Endothelial cell of umbilical vein (primary cell): Measurements from ENCODE around the gene TMEM250. TPM values are rescaled to one million over a fixed set of nuclear protein-coding genes. Genes with fewer than 3 reads are reported as not detected.

ENCODE experiments used
- BruUV-seq: library from RNA; stranded (reverse); fragments of 400-500 nt; replicated peaks from 2 replicates; lab custom pipeline; 2021; lab: Mats Ljungman, UMichigan
- CTCF ChIA-PET: fragments of 300-600, 350-600 bp; sonication (Branson Sonifier 250); formaldehyde crosslinking; loops from one replicate; lab custom pipeline; 2021; ENCODE audit warnings: antibody characterized with exemption, inconsistent platforms; lab: Charles Lee
- POLR2A ChIA-PET: fragments of 300-600, 350-600 bp; sonication (Branson Sonifier 250); formaldehyde crosslinking; loops from one replicate; lab custom pipeline; 2021; ENCODE audit warnings: antibody characterized with exemption, inconsistent platforms; lab: Charles Lee
- DNase-seq: peaks from one replicate; pipeline ENCODE4 v3.0.0-alpha.2; 2011; ENCODE audit warnings: low read depth, low spot score
- FAIRE-seq: peaks from 2 replicates; lab custom pipeline; 2011; peaks lifted over from hg19 to GRCh38; lab: Jason Lieb, UNC
- H2AFZ ChIP-seq: 2 replicates; pipeline ENCODE4 v1.6.0; 2012; ENCODE audit warnings: low read depth, low read length, control low read depth, inconsistent platforms
- H3K27ac ChIP-seq: 2 replicates; pipeline ENCODE4 v1.5.1; 2011; ENCODE audit warnings: low read depth, mild to moderate bottlenecking, control low read depth, low read length, moderate library complexity; ENCODE audit not compliant: insufficient read depth
- H3K27me3 ChIP-seq, 2 experiments: 2 replicates each; pipeline versions ENCODE4 v1.6.0 to v1.6.1; 2011; ENCODE audit warnings: low read length in 2 of 2, mixed read lengths in 1 of 2; ENCODE audit not compliant: control insufficient read depth in 2 of 2, insufficient read depth in 2 of 2
- H3K36me3 ChIP-seq, 2 experiments: 2 replicates in 1 of 2; 3 replicates in 1 of 2; pipeline ENCODE4 v1.5.1; 2011; ENCODE audit warnings: low read length in 2 of 2, mild to moderate bottlenecking in 1 of 2, moderate library complexity in 1 of 2; ENCODE audit not compliant: control insufficient read depth in 2 of 2, insufficient read depth in 2 of 2; ENCODE audit errors: extremely low read depth in 1 of 2
- H3K4me1 ChIP-seq: 3 replicates; pipeline ENCODE4 v1.5.1; 2011; ENCODE audit warnings: mild to moderate bottlenecking, low read length; ENCODE audit not compliant: control insufficient read depth, insufficient read depth; ENCODE audit errors: extremely low read depth
- H3K4me2 ChIP-seq: 2 replicates; pipeline ENCODE4 v1.6.1; 2011; ENCODE audit warnings: low read length, control low read depth, mixed read lengths; ENCODE audit not compliant: insufficient read depth
- H3K4me3 ChIP-seq, 3 experiments: fragments of 200-600 bp in 1 of 3; sonication (generic), shearing (Covaris generic) in 1 of 3; replicated peaks in 1 of 3; 2 replicates each; pipeline ENCODE4 v1.5.1; 2011 to 2016; ENCODE audit warnings: control low read depth in 3 of 3, low read length in 3 of 3, mild to moderate bottlenecking in 2 of 3, inconsistent platforms in 1 of 3, low read depth in 1 of 3, moderate library complexity in 1 of 3; ENCODE audit not compliant: insufficient read depth in 1 of 3
- H3K79me2 ChIP-seq: 2 replicates; pipeline ENCODE4 v1.6.0; 2012; ENCODE audit warnings: low read length, inconsistent platforms; ENCODE audit not compliant: control insufficient read depth, insufficient read depth
- H3K9ac ChIP-seq: replicated peaks from 2 replicates; pipeline ENCODE3; 2011; ENCODE audit warnings: low read length, control low read depth; ENCODE audit not compliant: insufficient read depth; ENCODE audit errors: extremely low read depth
- H3K9me1 ChIP-seq: replicated peaks from 3 replicates; pipeline ENCODE4 v1.6.0; 2011; ENCODE audit warnings: mild to moderate bottlenecking, low read length; ENCODE audit not compliant: control insufficient read depth, insufficient read depth; ENCODE audit errors: extremely low read depth
- H3K9me3 ChIP-seq: replicated peaks from 2 replicates; pipeline ENCODE4 v1.5.1; 2012; ENCODE audit warnings: low read length, inconsistent platforms; ENCODE audit not compliant: control insufficient read depth, insufficient read depth
- H4K20me1 ChIP-seq: replicated peaks from 2 replicates; pipeline ENCODE3; 2011; ENCODE audit warnings: mild to moderate bottlenecking, low read length; ENCODE audit not compliant: control insufficient read depth, insufficient read depth; ENCODE audit errors: extremely low read depth
- CTCF ChIP-seq, 2 donors: IDR thresholded peaks; 1 replicate in 1 of 2; 2 replicates in 1 of 2; pipeline ENCODE4 v1.5.1; 2011; ENCODE audit warnings: low read length in 2 of 2, mild to moderate bottlenecking in 2 of 2, moderate library complexity in 2 of 2, control low read depth in 1 of 2, inconsistent platforms in 1 of 2, low read depth in 1 of 2; ENCODE audit not compliant: insufficient read depth in 1 of 2; ENCODE audit errors: extremely low read depth in 1 of 2
- EZH2 ChIP-seq: IDR thresholded peaks from 2 replicates; pipeline ENCODE4 v1.6.1; 2012; ENCODE audit warnings: borderline replicate concordance, low read depth, mild to moderate bottlenecking, moderate library complexity, low read length, inconsistent platforms; ENCODE audit not compliant: severe bottlenecking
- FOS ChIP-seq: IDR thresholded peaks from 2 replicates; pipeline ENCODE4 v1.6.1; 2011; ENCODE audit warnings: mild to moderate bottlenecking, low read length, moderate library complexity, borderline replicate concordance; ENCODE audit not compliant: insufficient read depth
- GATA2 ChIP-seq: IDR thresholded peaks from 2 replicates; pipeline ENCODE4 v1.7.0; 2011; ENCODE audit warnings: low read depth, mild to moderate bottlenecking, moderate library complexity, mixed read lengths, low read length; ENCODE audit not compliant: insufficient read length, insufficient read depth
- JUN ChIP-seq: IDR thresholded peaks from 2 replicates; pipeline ENCODE4 v1.6.1; 2011; ENCODE audit warnings: borderline replicate concordance, low read depth; ENCODE audit not compliant: insufficient read length, insufficient read depth
- MAX ChIP-seq: IDR thresholded peaks from 2 replicates; pipeline ENCODE4 v1.6.1; 2011; ENCODE audit not compliant: insufficient read depth, insufficient read length
- MYC ChIP-seq: IDR thresholded peaks from one replicate; pipeline ENCODE4 v1.6.1; 2011; ENCODE audit warnings: mild to moderate bottlenecking, low read depth, low read length
- POLR2A ChIP-seq: IDR thresholded peaks from 2 replicates; pipeline ENCODE4 v1.6.1; 2012; ENCODE audit warnings: low read depth, mild to moderate bottlenecking, control low read depth, low read length
- POLR2AphosphoS5 ChIP-seq: IDR thresholded peaks from 2 replicates; pipeline ENCODE4 v1.6.1; 2012; ENCODE audit warnings: low read depth, mild to moderate bottlenecking, control low read depth, low read length, moderate library complexity; ENCODE audit not compliant: insufficient read depth
- dilution Hi-C: fragments of 300-500 bp; cut with MboI; formaldehyde crosslinking; loops from one replicate; pipeline ENCODE4 v1.15.0; 2019; ENCODE audit warnings: low sequenced_read_pairs; ENCODE audit not compliant: extremely low pct_ligation_motif_present
- intact Hi-C: fragments of 100-400 bp; cut with micrococcal nuclease; formaldehyde crosslinking; loops from one replicate; pipeline ENCODE4 v1.10.0; 2022
- polyA plus RNA-seq, 4 experiments: library from polyadenylated mRNA; depleted of rRNA in 3 of 4; stranded (reverse) in 3 of 4; unstranded in 1 of 4; fragments of >200 nt; gene quantifications; 2 replicates each; pipeline versions ENCODE4 v1.2.1 to v1.2.3, GENCODE V29; 2011 to 2012; ENCODE audit warnings: missing spikeins in 1 of 4
- total RNA-seq: library from RNA; stranded (reverse); gene quantifications from 2 replicates; pipeline ENCODE4 v1.2.3, GENCODE V29; 2021

TMEM250 gene
- total and polyA plus RNA-seq, 2 donors (not counting 3 experiments of a cell fraction or from before 2014, with no cell fraction given), result 24.9 to 49.9 TPM

GRCh38 chr9:136124976-136125692, 6.5 kb upstream of the TMEM250 start:
- TF ChIP-seq EZH2 (no peak), FOS (no peak), CTCF (IDR thresholded peaks at IDR 0.05; ENCODE audit: extremely low read depth in 1 of 2, insufficient read depth in 1 of 2, low read depth in 1 of 2, low read length in 2 of 2) (no peak), JUN (no peak), MAX (no peak), GATA2 (no peak), POLR2AphosphoS5 (no peak), MYC (no peak), POLR2A (no peak)
- FAIRE-seq (no peak), DNase-seq (no peak)
- Histone ChIP-seq H3K9me3 (no peaks in the 10 kb centered on the region), H3K79me2 (no peaks in the 10 kb centered on the region), H3K4me3 (no peak overlapping the region), H4K20me1 (no peaks in the 10 kb centered on the region), H3K36me3 (no peaks in the 10 kb centered on the region), H3K27me3 (peaks cover 3% of the 10 kb centered on the region in 2 experiments), H3K4me1 (no peaks in the 10 kb centered on the region), H2AFZ (no peak overlapping the region), H3K27ac (no peak overlapping the region), H3K4me2 (no peak overlapping the region), H3K9ac (no peak overlapping the region), H3K9me1 (no peaks in the 10 kb centered on the region)
- BruUV-seq, result no TSS peak
- CTCF ChIA-PET, result interaction anchor here (2.2 to 5.9 kb wide), 3 partner anchors 9 to 261 kb away, joined by 5 to 211 read pairs (median 45); no protein-coding TSS in a partner anchor
- POLR2A ChIA-PET, result no interaction called here
- dilution Hi-C loops, result no loop called here
- intact Hi-C loops, result no loop called here
